ENCODE measurements around the gene DOCK2. TPM values are rescaled to one million over a fixed set of nuclear protein-coding genes. Genes with fewer than 3 reads are reported as not detected.

The DOCK2 gene
- total RNA-seq, 1 experiment from 2014 or later = not detected

GRCh38 chr5:169686137-169686536 lies 49.1 kb downstream of the DOCK2 start:
- H3K27ac Mint-ChIP-seq (ENCODE audit: unreplicated experiment) = no peak overlapping the region
- no peaks in the 10 kb centered on the region for H3K4me1 Mint-ChIP-seq (ENCODE audit: low read depth, unreplicated experiment)
- H3K9me3 Mint-ChIP-seq (ENCODE audit: low read depth, unreplicated experiment) = peaks cover 5% of the 10 kb centered on the region
- no TSS peak for BruUV-seq (replicated peaks)
- peaks cover 29% of the 10 kb centered on the region for H3K27me3 Mint-ChIP-seq (ENCODE audit: unreplicated experiment)
- H3K36me3 Mint-ChIP-seq (ENCODE audit: insufficient read depth, unreplicated experiment) = no peaks in the 10 kb centered on the region
- H3K4me3 Mint-ChIP-seq (ENCODE audit: low read depth, unreplicated experiment) = no peak overlapping the region
- TF ChIP-seq CTCF (IDR thresholded peaks at IDR 0.05; ENCODE audit: unreplicated experiment) = no peak
- no peak for DNase-seq
- intact Hi-C loops (cut with micrococcal nuclease; ENCODE audit: unreplicated experiment) = no loop called here
- CTCF ChIA-PET = no interaction called here

GRCh38 chr5:169688106-169688505 lies 51.0 kb downstream of the DOCK2 start:
- peaks cover 2% of the 10 kb centered on the region for H3K9me3 Mint-ChIP-seq (ENCODE audit: low read depth, unreplicated experiment)
- H3K36me3 Mint-ChIP-seq (ENCODE audit: insufficient read depth, unreplicated experiment) = no peaks in the 10 kb centered on the region
- intact Hi-C loops (cut with micrococcal nuclease; ENCODE audit: unreplicated experiment) = no loop called here
- H3K27ac Mint-ChIP-seq (ENCODE audit: unreplicated experiment) = no peak overlapping the region
- DNase-seq = no peak
- peaks cover 30% of the 10 kb centered on the region for H3K27me3 Mint-ChIP-seq (ENCODE audit: unreplicated experiment)
- CTCF ChIA-PET = no interaction called here
- H3K4me1 Mint-ChIP-seq (ENCODE audit: low read depth, unreplicated experiment) = no peaks in the 10 kb centered on the region
- TF ChIP-seq CTCF (IDR thresholded peaks at IDR 0.05; ENCODE audit: unreplicated experiment) = no peak
- no peak overlapping the region for H3K4me3 Mint-ChIP-seq (ENCODE audit: low read depth, unreplicated experiment)
- no TSS peak for BruUV-seq (replicated peaks)

- Mint-ChIP-seq H3K9me3 (ENCODE audit: low read depth, unreplicated experiment) (no peaks in the 10 kb centered on the region), H3K36me3 (ENCODE audit: insufficient read depth, unreplicated experiment) (no peaks in the 10 kb centered on the region), H3K27me3 (ENCODE audit: unreplicated experiment) (peaks cover 46% of the 10 kb centered on the region), H3K4me3 (ENCODE audit: low read depth, unreplicated experiment) (no peak overlapping the region), H3K27ac (ENCODE audit: unreplicated experiment) (no peak overlapping the region), H3K4me1 (ENCODE audit: low read depth, unreplicated experiment) (no peaks in the 10 kb centered on the region)
- intact Hi-C loops (cut with micrococcal nuclease; ENCODE audit: unreplicated experiment) = no loop called here
- no peak for DNase-seq
- CTCF ChIA-PET = interaction anchor here (0.6 kb wide), 1 partner anchor 161 kb away, joined by 7 read pairs; no protein-coding TSS in a partner anchor
- no TSS peak for BruUV-seq (replicated peaks)
- TF ChIP-seq CTCF (IDR thresholded peaks at IDR 0.05; ENCODE audit: unreplicated experiment) = no peak
Measured at GRCh38 chr5:169691471-169691870, 54.4 kb downstream of the DOCK2 start.

GRCh38 chr5:169694091-169694625 lies 57.1 kb downstream of the DOCK2 start:
- intact Hi-C loops (cut with micrococcal nuclease; ENCODE audit: unreplicated experiment) = no loop called here
- DNase-seq = no peak
- Mint-ChIP-seq H3K36me3 (ENCODE audit: insufficient read depth, unreplicated experiment) (no peaks in the 10 kb centered on the region), H3K4me3 (ENCODE audit: low read depth, unreplicated experiment) (no peak overlapping the region), H3K4me1 (ENCODE audit: low read depth, unreplicated experiment) (no peaks in the 10 kb centered on the region), H3K9me3 (ENCODE audit: low read depth, unreplicated experiment) (no peaks in the 10 kb centered on the region), H3K27ac (ENCODE audit: unreplicated experiment) (no peak overlapping the region), H3K27me3 (ENCODE audit: unreplicated experiment) (peaks cover 63% of the 10 kb centered on the region)
- TF ChIP-seq CTCF (IDR thresholded peaks at IDR 0.05; ENCODE audit: unreplicated experiment) = no peak
- CTCF ChIA-PET = no interaction called here
- BruUV-seq (replicated peaks) = no TSS peak

Measured in Calu3 (cell line).